GM21423 (cell line): ENCODE results near the gene SPARC.

Experiments
- ATAC-seq: cut with Tn5 transposase; IDR thresholded peaks from one replicate; pipeline ENCODE4 v1.9.1; 2021; ENCODE audit warnings: mild to moderate bottlenecking, moderate library complexity; ENCODE audit not compliant: unreplicated experiment

SPARC gene

GRCh38 chr5:151679421-151680155 is 7.1 kb downstream of the SPARC start:
- no peak for ATAC-seq

- ATAC-seq: no peak
Measured at GRCh38 chr5:151678713-151679112, 8.0 kb downstream of the SPARC start.

DNA sequence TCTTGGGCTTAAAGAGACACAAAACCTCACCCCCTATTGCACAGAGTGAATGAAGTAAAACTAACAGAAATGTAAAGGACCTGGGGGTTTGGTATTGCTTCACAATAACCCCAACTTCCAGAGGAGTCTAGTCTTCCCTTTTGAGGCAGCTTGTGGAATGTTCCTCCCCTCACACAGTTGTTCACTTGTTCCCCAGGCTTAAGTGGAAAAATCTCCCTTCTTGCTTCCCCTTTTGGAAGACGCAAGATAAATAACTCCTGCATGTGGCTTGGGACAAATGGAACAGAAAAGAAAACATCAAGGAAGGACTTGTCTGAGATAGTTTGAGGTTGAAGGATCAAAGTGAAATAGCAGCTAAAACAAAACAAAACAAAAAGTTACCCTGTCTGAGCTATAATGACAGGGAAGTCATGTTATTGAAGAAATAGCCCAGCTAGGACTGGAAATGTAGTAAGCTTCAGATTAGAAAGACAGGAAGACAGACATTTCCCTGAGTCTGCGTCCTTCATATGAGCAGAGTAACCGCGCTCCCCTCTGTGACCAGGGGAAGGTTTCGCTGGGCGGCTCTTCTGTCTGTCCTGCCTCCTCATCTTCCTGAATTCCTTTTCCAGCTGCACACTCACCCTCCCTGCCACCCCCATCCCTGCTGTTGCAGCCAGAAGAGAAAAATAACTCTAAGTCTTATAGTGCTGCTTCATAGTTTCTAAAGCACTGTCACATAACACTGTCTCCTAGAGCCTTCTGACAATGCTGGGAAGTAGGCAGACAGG is 8.8 kb downstream of the SPARC start:
- ATAC-seq: no peak

DNA sequence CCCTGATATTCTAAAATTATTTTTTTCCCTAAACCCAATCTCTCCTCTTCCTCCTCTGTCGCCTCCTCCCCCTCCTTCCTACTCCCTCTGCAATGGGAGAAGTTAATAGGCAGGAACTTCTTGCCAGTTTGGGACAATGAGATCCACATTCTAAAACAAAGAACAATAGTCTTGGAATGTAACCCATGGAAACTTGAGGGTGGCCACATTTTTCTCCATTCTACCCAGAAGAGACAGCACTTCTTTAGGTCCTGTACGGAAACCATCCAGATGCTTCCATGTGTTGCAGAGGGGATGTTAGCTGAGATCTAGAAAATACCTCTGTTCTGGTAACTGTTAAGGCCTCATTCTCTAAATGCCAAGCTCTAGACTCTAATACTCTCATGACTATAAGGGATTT is 10.0 kb downstream of the SPARC start:
- ATAC-seq: no peak

DNA sequence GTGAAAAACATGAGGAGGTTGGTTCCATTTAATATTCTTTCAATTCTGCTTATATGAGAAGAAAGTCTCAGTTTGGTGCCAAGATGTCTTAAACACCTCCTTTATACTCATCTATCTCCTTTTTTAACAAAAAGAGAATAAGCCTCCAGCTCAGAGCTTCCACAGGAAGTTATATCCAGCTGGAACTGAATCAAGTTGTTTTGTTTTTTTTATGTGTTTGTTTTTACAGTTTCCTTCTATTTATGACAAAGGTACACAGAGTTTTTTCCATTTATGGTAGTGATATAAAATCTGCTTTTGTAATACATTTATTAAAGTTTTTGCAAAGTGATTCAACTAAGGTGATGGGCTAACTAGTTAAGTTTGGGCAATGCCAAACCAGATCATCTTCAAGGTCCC is 10.4 kb downstream of the SPARC start:
- ATAC-seq: no peak

DNA sequence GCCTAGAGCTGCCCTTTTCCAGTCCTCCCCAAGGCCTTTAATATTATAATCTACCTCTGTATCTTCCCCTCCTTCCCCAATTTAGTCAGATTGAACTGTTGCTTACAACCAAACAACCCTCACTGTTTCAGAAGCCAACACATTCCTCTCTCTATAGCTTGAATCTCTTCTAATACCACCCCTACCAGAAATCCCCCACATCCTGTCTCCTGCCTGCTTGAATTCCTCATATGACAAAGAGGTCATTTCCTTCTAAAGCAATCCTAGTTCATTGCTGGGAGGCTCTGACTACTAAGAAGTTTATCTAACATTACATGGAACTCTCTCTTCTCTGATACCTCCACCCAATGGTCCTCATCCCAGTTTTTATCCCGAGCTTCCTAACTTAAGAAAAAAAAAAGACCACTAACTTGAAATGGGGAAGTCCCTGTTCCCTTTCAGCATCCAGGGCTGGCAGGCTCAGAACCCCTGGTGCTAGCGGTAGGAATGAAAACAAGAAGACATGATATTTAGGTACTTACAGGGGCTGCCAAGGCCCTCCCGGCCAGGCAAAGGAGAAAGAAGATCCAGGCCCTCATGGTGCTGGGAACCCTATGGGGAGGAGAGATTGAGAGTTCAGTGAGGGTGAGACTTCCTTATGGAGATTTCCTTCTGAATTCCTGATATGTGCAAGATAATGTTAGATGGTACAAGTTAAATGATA is 11.0 kb downstream of the SPARC start:
- ATAC-seq: no peak

- ATAC-seq: no peak
Measured at GRCh38 chr5:151674626-151675610, 11.8 kb downstream of the SPARC start.

DNA sequence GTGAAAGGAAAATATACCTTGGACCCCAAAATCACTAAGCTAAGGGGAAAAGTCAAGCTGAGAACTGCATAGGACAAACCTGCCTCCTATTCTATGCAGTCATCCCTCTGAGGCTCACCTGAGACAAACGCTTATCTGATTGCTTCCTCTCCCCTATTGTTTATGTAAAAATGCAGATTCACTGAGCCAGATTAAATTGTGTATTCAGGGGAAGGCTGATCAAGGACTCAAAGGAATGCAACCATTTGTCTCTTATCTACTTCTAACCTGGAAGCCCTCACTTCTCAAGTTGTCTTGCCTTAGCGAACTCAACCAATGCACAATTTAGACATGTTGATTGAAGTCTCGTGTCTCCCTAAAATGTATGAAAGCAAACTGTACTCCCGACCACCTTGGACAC is 13.3 kb downstream of the SPARC start:
- no peak for ATAC-seq

- no peak for ATAC-seq
Measured at GRCh38 chr5:151672516-151672915, 14.2 kb downstream of the SPARC start.

DNA sequence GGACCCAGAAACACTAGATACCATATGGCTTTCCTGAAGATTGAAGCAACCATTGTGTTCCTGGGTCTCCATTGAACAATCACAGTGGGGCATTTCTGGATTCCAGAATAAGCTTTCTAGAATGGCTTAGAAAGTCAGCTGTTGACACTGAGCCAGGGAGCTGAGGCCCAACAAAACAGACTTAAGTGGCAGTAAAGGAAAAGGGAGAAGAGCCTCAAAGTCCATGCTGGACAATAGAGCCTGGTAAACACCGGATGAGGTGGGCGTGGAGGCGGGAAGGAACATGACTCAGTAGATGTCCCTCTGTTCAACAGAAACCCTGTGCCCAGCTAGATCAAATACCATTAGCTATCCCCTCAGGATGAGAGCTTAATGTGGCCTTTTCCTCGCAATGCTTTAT is 14.8 kb downstream of the SPARC start:
- ATAC-seq: no peak

GRCh38 chr5:151670953-151671636 is 15.6 kb downstream of the SPARC start:
- ATAC-seq: no peak

DNA sequence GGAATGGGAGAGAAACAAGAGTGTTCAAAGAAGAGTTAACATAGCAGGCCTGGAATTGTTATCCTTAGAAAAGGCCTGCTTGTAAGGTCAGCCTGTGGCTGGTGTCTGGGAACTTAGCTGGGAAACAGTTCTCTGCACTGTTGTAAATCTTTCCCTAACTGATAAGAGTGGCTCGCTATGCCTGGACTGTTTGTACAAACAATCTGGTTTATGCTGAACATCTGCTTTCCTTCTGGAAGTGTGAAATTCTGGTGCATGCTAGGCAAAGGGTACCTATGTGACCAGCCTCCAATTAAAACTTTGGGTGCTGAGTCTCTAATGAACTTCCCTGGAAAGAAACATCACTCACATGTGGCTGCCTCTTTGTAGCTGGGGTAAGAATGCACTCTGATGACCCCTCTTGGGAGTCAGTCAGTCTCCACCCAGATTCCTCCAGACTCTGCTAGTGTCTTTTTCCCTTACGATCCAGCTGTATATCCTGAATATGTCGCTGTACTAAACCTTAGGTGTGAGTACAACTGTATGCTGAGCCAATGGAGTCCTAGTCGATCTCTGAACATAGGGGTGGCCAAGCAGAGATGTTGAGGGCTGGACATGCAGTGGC is 16.5 kb downstream of the SPARC start:
- no peak for ATAC-seq

GRCh38 chr5:151667083-151667482 is 19.6 kb downstream of the SPARC start:
- no peak for ATAC-seq

GRCh38 chr5:151665613-151666012 is 21.1 kb downstream of the SPARC start:
- ATAC-seq: no peak

GRCh38 chr5:151664694-151665585 is 21.8 kb downstream of the SPARC start:
- no peak for ATAC-seq

- ATAC-seq: peak; percentile 35
Measured at GRCh38 chr5:151663617-151664293, 23.0 kb downstream of the SPARC start.

DNA sequence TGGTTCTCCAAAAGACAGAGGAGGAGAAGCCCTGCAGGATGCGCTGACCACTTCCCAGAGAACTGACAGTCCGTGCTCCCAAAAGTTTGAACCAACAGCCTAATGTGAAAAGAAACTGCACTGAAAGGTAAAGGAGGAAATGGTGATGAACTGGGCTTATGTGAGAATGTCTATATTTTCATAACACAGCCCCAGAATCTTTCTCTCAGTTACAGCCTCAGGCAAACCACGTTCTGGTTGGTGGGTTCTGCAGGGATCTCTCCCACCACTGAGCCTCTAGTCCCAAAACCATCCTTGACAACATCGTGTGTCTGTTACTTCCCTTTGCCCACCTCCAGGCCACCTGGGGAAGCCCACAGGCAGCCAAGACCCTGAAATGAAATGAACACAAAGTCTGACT is 23.9 kb downstream of the SPARC start:
- peak; percentile 43 for ATAC-seq
